HepG2 (cell line): ENCODE measurements around the gene AQP6. TPM values are rescaled to one million over a fixed set of nuclear protein-coding genes. Genes with fewer than 3 reads are reported as not detected.

Source experiments
- BATF2 ChIP-seq: sonication (generic); formaldehyde crosslinking; IDR thresholded peaks from 2 replicates; pipeline ENCODE4 v1.8.0; 2022; ENCODE audit warnings: mild to moderate bottlenecking, missing genetic modification reagents, moderate library complexity
- CSRNP1 ChIP-seq: sonication (generic); formaldehyde crosslinking; IDR thresholded peaks from 2 replicates; pipeline ENCODE4 v1.8.1; 2023; ENCODE audit warnings: mild to moderate bottlenecking, missing genetic modification reagents
- GMEB1 ChIP-seq: sonication (generic); formaldehyde crosslinking; IDR thresholded peaks from 2 replicates; pipeline ENCODE4 v1.5.1; 2020; ENCODE audit warnings: missing genetic modification reagents, mild to moderate bottlenecking, borderline replicate concordance
- HNF4G ChIP-seq, 2 experiments: sonication (generic) in 1 of 2; formaldehyde crosslinking in 1 of 2; IDR thresholded peaks; 2 replicates each; pipeline versions ENCODE4 v1.4.0 to v1.6.1; 2011 to 2020; ENCODE audit warnings: borderline replicate concordance in 2 of 2, low read depth in 2 of 2, mild to moderate bottlenecking in 2 of 2, low read length in 1 of 2, missing genetic modification reagents in 1 of 2, moderate library complexity in 1 of 2
- HOXA3 ChIP-seq: sonication (generic); formaldehyde crosslinking; IDR thresholded peaks from 2 replicates; pipeline ENCODE4 v1.5.0; 2020; ENCODE audit warnings: missing genetic modification reagents
- HOXD1 ChIP-seq: sonication (generic); formaldehyde crosslinking; IDR thresholded peaks from 2 replicates; pipeline ENCODE4 v1.5.0; 2020; ENCODE audit warnings: missing genetic modification reagents
- MXD1 ChIP-seq: sonication (generic); formaldehyde crosslinking; IDR thresholded peaks from 2 replicates; pipeline ENCODE4 v1.4.0; 2020; ENCODE audit warnings: mild to moderate bottlenecking, missing genetic modification reagents
- PITX1 ChIP-seq: sonication (generic); formaldehyde crosslinking; IDR thresholded peaks from 2 replicates; pipeline ENCODE4 v1.5.1; 2020; ENCODE audit warnings: mild to moderate bottlenecking, missing genetic modification reagents
- PTBP1 ChIP-seq: fragments of 200-400 bp; formaldehyde crosslinking; IDR thresholded peaks from 2 replicates; pipeline ENCODE4 v1.6.1; 2018; ENCODE audit warnings: low read length, low read depth; ENCODE audit not compliant: poor library complexity, severe bottlenecking
- TFDP1 ChIP-seq: IDR thresholded peaks from 2 replicates; pipeline ENCODE4 v1.6.1; 2016; ENCODE audit warnings: missing compliant biosample characterization, missing genetic modification reagents, borderline replicate concordance
- ZBTB26 ChIP-seq: IDR thresholded peaks from 2 replicates; pipeline ENCODE4 v1.6.1; 2016; ENCODE audit warnings: missing compliant biosample characterization, missing genetic modification reagents, borderline replicate concordance
- ZBTB44 ChIP-seq: sonication (generic); formaldehyde crosslinking; IDR thresholded peaks from 2 replicates; pipeline ENCODE4 v1.4.0; 2020; ENCODE audit warnings: missing genetic modification reagents
- ZKSCAN5 ChIP-seq: sonication (generic); formaldehyde crosslinking; IDR thresholded peaks from 2 replicates; pipeline ENCODE4 v1.5.1; 2020; ENCODE audit warnings: mild to moderate bottlenecking, missing genetic modification reagents
- ZMAT5 ChIP-seq: sonication (generic); formaldehyde crosslinking; IDR thresholded peaks from 2 replicates; pipeline ENCODE4 v1.5.0; 2020; ENCODE audit warnings: mild to moderate bottlenecking, low read depth, missing genetic modification reagents, borderline replicate concordance
- ZMYM2 ChIP-seq: sonication (generic); formaldehyde crosslinking; IDR thresholded peaks from 2 replicates; pipeline ENCODE4 v1.8.0; 2022; ENCODE audit warnings: mild to moderate bottlenecking, missing genetic modification reagents
- ZNF234 ChIP-seq: sonication (generic); formaldehyde crosslinking; conservative IDR thresholded peaks from 2 replicates; pipeline ENCODE4 v1.5.1; 2020; ENCODE audit warnings: mild to moderate bottlenecking, missing genetic modification reagents
- ZNF530 ChIP-seq: sonication (generic); formaldehyde crosslinking; IDR thresholded peaks from 2 replicates; pipeline ENCODE4 v1.5.0; 2020; ENCODE audit warnings: low read depth, mild to moderate bottlenecking, missing genetic modification reagents
- ZNF614 ChIP-seq: IDR thresholded peaks from 2 replicates; pipeline ENCODE4 v1.6.1; 2018; ENCODE audit warnings: missing biosample characterization, missing genetic modification reagents, inconsistent platforms, borderline replicate concordance
- polyA plus RNA-seq, 8 experiments: library from polyadenylated mRNA; depleted of rRNA in 3 of 8; stranded (reverse) in 7 of 8; unstranded in 1 of 8; fragments of >200 nt; fragmentation: Illumina TruSeq in 4 of 8; extraction: Trizol in 4 of 8; gene quantifications; 2 replicates each; pipeline versions ENCODE4 v1.2.1 to v1.2.3, GENCODE V29; 2011 to 2016; ENCODE audit warnings: low read depth in 4 of 8, missing spikeins in 1 of 8, mixed read lengths in 1 of 8; ENCODE audit not compliant: insufficient read depth in 1 of 8
- total RNA-seq, 5 experiments: library from RNA; depleted of rRNA; stranded (reverse); fragments of >200 nt; fragmentation: Illumina TruSeq; extraction: Trizol; gene quantifications; 2 replicates each; pipeline ENCODE4 v1.2.3, GENCODE V29; 2016; ENCODE audit warnings: low read depth in 1 of 5

AQP6 gene
- total and polyA plus RNA-seq, 2 of the 13 experiments (the other 11 are each of a cell fraction or from before 2014, with no cell fraction given), result 0.32 to 1.3 TPM

- TF ChIP-seq CSRNP1 (CRISPR knock-in tag), result no peak
- TF ChIP-seq BATF2 (CRISPR knock-in tag), result no peak
- TF ChIP-seq ZMAT5 (CRISPR knock-in tag), result no peak
- TF ChIP-seq ZBTB26 (CRISPR knock-in tag), result peak; percentile 59
- TF ChIP-seq TFDP1 (CRISPR knock-in tag), result no peak
- TF ChIP-seq HOXD1 (CRISPR knock-in tag), result 0 out of 2 replicates have a peak, but pooled peaks have one; percentile 4
- peak; percentile 22; the same call in 1 of the 2 replicates for TF ChIP-seq PITX1
- no peak for TF ChIP-seq ZNF234 (CRISPR knock-in tag)
- TF ChIP-seq HOXA3 (CRISPR knock-in tag), result 0 out of 2 replicates have a peak, but pooled peaks have one; percentile 20
- TF ChIP-seq ZNF530 (CRISPR knock-in tag), result no peak
- TF ChIP-seq ZKSCAN5 (CRISPR knock-in tag), result no peak
- no peak for TF ChIP-seq ZNF614 (CRISPR knock-in tag)
- TF ChIP-seq ZBTB44 (CRISPR knock-in tag), result no peak
- no peak for TF ChIP-seq MXD1 (CRISPR knock-in tag)
- no peak for TF ChIP-seq HNF4G (IDR thresholded peaks at IDR 0.05; ENCODE audit: borderline replicate concordance, low read depth, low read length)
- no peak for TF ChIP-seq HNF4G (CRISPR knock-in tag; IDR thresholded peaks at IDR 0.05; ENCODE audit: borderline replicate concordance, low read depth)
- no peak for TF ChIP-seq GMEB1 (CRISPR knock-in tag)
- TF ChIP-seq PTBP1, result no peak
- TF ChIP-seq ZMYM2 (CRISPR knock-in tag), result no peak
Observed at GRCh38 chr12:49974231-49974675, 1.5 kb downstream of the AQP6 start (continued).
